Mammary epithelial cell (primary cell): ENCODE measurements around the gene KEAP1.

Experiments used
- EZH2 ChIP-seq: IDR thresholded peaks from 2 replicates; pipeline ENCODE4 v1.6.1; 2012; ENCODE audit warnings: low read length, inconsistent platforms, borderline replicate concordance
- TF ChIP-seq, protein P1 (sequence below), 2 donors: IDR thresholded peaks in 1 of 2; conservative IDR thresholded peaks in 1 of 2; 2 replicates each; pipeline ENCODE4 v1.5.1; 2011 to 2012; ENCODE audit warnings: inconsistent platforms in 2 of 2, low read length in 2 of 2, mild to moderate bottlenecking in 2 of 2, control low read depth in 1 of 2, low read depth in 1 of 2; ENCODE audit not compliant: insufficient read depth in 1 of 2; ENCODE audit errors: extremely low read depth in 1 of 2

DNA sequence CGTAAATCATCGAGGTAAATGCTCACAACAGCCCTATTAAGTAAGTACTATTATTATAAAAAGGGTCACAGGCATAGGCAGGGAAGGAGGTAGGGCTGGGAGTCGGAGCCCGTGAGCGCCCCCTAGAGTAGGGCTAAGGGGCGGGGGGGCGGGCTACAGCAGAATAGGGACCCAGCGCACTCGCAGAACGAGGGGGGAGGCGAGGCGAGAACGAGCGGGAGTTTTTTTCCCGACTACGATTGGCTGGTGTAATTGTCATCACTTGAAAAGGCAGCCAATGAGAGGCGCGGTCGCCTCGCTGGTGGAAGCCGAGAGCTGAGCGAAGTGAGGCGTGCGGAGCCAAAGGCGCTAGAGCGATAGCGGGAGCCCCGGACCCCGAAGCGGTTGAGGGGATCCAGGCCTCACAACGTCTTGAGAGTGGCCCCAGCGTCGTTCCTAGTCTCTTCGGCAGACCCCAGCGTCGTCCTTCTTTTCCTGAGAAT is 24.2 kb downstream of the KEAP1 start:
- TF ChIP-seq, protein P1, sequence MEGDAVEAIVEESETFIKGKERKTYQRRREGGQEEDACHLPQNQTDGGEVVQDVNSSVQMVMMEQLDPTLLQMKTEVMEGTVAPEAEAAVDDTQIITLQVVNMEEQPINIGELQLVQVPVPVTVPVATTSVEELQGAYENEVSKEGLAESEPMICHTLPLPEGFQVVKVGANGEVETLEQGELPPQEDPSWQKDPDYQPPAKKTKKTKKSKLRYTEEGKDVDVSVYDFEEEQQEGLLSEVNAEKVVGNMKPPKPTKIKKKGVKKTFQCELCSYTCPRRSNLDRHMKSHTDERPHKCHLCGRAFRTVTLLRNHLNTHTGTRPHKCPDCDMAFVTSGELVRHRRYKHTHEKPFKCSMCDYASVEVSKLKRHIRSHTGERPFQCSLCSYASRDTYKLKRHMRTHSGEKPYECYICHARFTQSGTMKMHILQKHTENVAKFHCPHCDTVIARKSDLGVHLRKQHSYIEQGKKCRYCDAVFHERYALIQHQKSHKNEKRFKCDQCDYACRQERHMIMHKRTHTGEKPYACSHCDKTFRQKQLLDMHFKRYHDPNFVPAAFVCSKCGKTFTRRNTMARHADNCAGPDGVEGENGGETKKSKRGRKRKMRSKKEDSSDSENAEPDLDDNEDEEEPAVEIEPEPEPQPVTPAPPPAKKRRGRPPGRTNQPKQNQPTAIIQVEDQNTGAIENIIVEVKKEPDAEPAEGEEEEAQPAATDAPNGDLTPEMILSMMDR (conservative IDR thresholded peaks at IDR 0.05 in 1 of 2, IDR thresholded peaks at IDR 0.05 in 1 of 2; ENCODE audit: extremely low read depth in 1 of 2, insufficient read depth in 1 of 2, low read depth in 1 of 2, low read length in 2 of 2) = peak in 1 of 2 donors; percentile 39
- TF ChIP-seq EZH2 = no peak
